OCI-LY3 (cell line): ENCODE measurements around the gene SPAG8.

Experiments
- EZH2phosphoT487 ChIP-seq: fragments of 200-600 bp; shearing (Covaris generic); IDR thresholded peaks from 2 replicates; pipeline ENCODE4 v1.6.1; 2018; ENCODE audit warnings: antibody characterized with exemption, mixed run types, low read depth
- TF ChIP-seq, protein P1 (sequence below): fragments of 200-600, 300-600 bp; sonication (generic); IDR thresholded peaks from 2 replicates; pipeline ENCODE4 v1.5.1; 2014; ENCODE audit warnings: antibody characterized with exemption, low read length, low read depth

DNA sequence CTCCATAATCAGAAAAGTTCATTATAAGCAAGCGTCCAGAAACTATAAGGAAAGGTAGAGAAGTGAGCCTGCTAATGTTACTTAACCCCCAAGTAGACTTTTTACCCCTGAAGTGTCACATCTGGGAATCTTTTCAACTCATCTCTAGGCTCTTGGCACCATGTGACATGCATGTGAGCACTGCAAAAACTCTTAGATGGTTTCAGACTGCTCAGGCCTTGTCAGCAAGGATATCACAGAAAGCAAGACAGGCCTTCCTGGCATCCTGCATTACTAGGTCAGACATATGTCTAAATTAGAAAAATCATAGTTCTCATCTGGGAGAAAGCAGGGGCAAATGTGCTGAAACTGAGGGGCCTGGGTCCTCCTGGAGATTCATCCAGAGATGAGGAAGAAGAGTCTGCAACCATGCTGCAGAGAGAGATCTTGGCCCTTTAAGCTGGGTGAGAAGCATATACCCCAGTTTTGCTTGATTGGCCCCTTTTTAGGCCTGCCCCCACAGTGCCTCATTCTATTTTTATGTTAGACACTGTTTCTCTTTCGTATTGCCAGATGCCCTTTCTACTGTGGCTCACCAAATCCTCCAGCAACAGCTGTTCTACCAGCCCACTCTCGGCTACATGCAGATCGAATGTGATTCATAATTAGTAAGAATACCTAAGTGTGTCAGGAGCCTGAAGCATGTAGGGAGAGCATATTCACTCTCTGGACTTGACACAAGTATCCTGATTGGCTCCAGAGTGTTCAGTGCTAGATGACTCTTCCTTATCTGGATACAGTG, 35.9 kb upstream of the SPAG8 start:
- no peak for TF ChIP-seq EZH2phosphoT487
- TF ChIP-seq, protein P1, sequence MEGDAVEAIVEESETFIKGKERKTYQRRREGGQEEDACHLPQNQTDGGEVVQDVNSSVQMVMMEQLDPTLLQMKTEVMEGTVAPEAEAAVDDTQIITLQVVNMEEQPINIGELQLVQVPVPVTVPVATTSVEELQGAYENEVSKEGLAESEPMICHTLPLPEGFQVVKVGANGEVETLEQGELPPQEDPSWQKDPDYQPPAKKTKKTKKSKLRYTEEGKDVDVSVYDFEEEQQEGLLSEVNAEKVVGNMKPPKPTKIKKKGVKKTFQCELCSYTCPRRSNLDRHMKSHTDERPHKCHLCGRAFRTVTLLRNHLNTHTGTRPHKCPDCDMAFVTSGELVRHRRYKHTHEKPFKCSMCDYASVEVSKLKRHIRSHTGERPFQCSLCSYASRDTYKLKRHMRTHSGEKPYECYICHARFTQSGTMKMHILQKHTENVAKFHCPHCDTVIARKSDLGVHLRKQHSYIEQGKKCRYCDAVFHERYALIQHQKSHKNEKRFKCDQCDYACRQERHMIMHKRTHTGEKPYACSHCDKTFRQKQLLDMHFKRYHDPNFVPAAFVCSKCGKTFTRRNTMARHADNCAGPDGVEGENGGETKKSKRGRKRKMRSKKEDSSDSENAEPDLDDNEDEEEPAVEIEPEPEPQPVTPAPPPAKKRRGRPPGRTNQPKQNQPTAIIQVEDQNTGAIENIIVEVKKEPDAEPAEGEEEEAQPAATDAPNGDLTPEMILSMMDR: no peak
